Fibroblast of skin of abdomen (primary cell): ENCODE measurements around the gene PHETA1.
A peak's percentile ranks its signal among the peaks of the same experiment; 100 is the strongest.
"Not testable (repeated sequence)": the region's sequence is repeated elsewhere in the genome, so short reads cannot be mapped to it uniquely, and the experiment has no call there.

Source experiments
- DNase-seq: peaks from one replicate; pipeline ENCODE4 v3.0.0-alpha.2; 2013

PHETA1 gene

GRCh38 chr12:111405149-111405858 lies 36.4 kb upstream of the PHETA1 start:
- DNase-seq, result peak; percentile 94

- peak; percentile 66 for DNase-seq
Measured at GRCh38 chr12:111404362-111405148, 35.7 kb upstream of the PHETA1 start.

DNA sequence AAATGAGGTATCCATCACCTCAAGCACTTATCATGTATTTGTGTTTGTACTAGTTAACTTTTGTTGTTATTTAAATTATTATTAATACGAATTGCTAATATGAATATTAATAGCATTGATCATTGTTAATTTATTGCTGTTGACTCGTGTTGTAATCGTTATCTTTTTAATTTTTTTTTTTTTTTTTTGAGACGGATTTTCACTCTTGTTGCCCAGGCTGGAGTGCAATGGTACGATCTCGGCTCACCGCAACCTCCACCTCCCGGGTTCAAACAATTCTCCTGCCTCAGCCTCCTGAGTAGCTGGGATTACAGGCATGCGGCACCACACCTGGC lies 33.6 kb upstream of the PHETA1 start:
- DNase-seq, result not testable (repeated sequence)

DNA sequence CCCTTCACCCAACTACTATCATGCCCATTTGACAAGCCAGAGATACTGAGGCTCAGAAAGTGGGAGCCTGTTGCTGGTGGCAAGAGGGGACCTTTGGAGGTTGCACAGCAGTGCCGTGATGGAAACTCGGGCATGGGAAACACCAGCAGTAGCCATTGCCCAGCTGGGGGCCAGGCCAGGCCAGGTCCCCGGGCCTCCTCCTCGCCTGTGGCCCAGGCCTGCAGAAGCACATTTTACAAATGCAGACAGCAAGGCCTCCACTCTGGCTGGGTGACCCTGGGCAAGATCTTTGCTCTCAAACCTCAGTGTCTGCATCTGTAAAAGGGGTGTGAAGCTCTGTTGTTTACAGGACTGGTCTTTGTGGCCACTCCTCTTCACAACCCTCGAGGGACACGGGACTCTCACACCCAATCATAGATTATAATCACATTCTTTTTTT lies 32.3 kb upstream of the PHETA1 start:
- DNase-seq, result no peak

GRCh38 chr12:111399741-111400404 lies 31.0 kb upstream of the PHETA1 start:
- not testable (repeated sequence) for DNase-seq

DNA sequence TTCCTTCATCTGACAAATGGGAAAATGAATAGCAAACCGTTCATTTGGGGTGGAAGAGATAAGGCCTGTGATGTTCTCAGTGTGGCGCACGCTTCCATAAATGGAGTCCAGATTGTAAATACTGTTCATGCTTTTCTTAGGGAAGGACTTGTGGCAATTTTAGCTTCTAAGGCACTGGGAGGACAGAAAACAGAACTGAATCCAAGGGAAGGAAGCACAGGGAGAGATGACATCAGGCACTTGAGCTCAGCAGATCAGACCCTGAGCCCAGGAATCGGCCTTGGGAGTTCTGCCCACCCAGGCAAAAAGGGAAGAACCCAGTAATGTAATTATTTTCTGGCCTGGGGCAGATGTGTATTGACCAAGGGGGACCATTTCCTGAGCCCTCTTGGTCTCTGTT lies 29.6 kb upstream of the PHETA1 start:
- no peak for DNase-seq

- DNase-seq, result peak; percentile 73
Measured at GRCh38 chr12:111396726-111397445, 28.0 kb upstream of the PHETA1 start.

- DNase-seq, result not testable (repeated sequence)
Measured at GRCh38 chr12:111396271-111396670, 27.4 kb upstream of the PHETA1 start.

- no peak for DNase-seq
Measured at GRCh38 chr12:111395336-111396187, 26.7 kb upstream of the PHETA1 start.

- DNase-seq, result no peak
Measured at GRCh38 chr12:111394480-111394879, 25.6 kb upstream of the PHETA1 start.

DNA sequence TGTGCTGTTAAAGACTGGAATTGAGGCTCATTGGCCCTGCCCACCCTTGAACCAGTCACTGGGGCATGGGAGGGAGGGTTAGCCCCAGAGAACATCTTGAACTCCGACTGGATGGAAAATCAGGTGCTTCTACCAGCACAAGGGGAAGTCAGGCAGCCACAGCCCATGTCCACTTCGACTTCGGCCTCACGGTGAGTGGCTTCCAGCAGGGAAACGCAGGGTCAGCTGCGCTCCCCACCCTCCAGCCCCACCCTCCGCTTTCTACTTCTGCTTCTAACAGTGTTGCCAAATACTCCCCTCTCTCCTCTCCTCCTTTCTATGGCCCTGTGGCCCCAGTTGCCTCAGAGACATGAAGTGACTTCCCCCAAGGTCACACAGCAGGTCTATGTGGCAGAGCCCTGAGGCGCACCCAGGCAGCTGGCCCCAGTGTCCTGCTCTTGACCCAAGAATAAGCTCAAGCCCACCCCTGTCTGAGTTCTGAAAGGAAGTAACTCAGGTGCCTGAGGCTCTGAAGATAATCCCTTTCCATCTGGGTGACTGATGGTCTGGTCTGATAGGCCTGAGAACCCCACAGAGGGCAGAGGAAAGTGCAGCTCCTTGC lies 24.9 kb upstream of the PHETA1 start:
- DNase-seq, result no peak

DNA sequence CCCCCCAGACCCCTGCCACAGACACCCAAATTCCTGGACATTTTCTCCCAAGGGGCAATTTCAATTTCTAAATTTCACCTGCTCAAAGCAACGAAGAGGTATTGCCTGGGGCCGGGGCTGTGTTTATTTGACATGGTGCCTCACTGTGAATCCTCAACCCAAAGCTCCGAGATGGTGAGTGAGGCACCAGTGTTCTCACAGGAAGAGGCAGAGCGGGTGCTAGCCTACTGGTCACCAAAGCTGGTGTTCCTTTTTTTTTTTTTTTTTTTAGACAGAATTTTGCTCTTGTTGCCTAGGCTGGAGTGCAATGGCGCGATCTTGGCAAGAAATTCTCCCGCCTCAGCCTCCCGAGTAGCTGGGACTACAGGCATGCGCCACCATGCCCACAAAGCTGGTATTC lies 22.0 kb upstream of the PHETA1 start:
- DNase-seq, result no peak

- DNase-seq, result no peak
Measured at GRCh38 chr12:111389635-111390034, 20.7 kb upstream of the PHETA1 start.

- DNase-seq, result no peak
Measured at GRCh38 chr12:111387747-111388323, 18.9 kb upstream of the PHETA1 start.

GRCh38 chr12:111386885-111387284 lies 18.0 kb upstream of the PHETA1 start:
- DNase-seq, result peak; percentile 49

GRCh38 chr12:111384596-111384995 lies 15.7 kb upstream of the PHETA1 start:
- DNase-seq, result no peak

GRCh38 chr12:111379942-111380554 lies 11.2 kb upstream of the PHETA1 start:
- no peak for DNase-seq

GRCh38 chr12:111377440-111377839 lies 8.5 kb upstream of the PHETA1 start:
- DNase-seq, result no peak

- DNase-seq, result not testable (repeated sequence)
Measured at GRCh38 chr12:111373231-111373630, 4.3 kb upstream of the PHETA1 start.

DNA sequence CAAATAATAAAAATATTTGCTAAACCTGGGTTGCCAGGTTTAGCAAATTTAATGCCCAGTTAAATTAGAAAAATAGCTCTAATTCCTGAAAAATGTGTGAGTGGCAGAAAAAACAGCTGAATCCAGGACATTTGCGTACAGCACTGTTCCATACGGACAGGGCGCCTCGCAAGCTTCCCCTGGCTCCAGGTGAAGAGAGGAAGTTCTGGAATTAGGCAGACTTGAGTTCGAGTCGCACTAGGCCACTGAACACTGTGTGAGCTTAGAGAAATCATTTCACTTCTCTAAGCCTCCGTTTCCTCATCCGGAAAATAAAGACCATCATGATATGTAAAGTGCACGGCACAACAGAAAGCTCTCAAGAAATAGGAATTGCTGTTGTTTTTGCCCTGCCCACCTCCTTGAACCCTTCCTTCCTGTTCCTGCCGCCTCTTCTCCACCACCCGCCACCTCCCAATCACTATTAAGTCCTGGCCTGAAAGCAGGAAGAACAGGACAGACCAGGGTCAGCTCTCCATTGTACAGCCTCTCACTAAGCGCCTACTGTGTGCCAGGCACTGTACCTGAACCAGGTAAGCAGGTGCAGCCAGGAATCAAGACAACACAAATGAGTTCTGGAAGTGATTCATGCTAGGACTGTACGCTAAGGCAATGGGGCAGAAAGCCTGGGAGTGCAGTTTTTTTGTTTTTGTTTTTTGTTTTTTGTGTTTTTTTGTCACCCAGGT lies 763 bp upstream of the PHETA1 start:
- no peak for DNase-seq
